HG03045 (cell line): ENCODE measurements around the gene SRP9.
"Not testable (repeated sequence)": the region's sequence is repeated elsewhere in the genome, so short reads cannot be mapped to it uniquely, and the experiment has no call there.

Source experiments
- ATAC-seq: cut with Tn5 transposase; IDR thresholded peaks from one replicate; pipeline ENCODE4 v1.9.1; 2021; ENCODE audit warnings: mild to moderate bottlenecking, moderate library complexity; ENCODE audit not compliant: unreplicated experiment

Gene SRP9

GRCh38 chr1:225754940-225755641 is 22.5 kb upstream of the SRP9 start:
- no peak for ATAC-seq

DNA sequence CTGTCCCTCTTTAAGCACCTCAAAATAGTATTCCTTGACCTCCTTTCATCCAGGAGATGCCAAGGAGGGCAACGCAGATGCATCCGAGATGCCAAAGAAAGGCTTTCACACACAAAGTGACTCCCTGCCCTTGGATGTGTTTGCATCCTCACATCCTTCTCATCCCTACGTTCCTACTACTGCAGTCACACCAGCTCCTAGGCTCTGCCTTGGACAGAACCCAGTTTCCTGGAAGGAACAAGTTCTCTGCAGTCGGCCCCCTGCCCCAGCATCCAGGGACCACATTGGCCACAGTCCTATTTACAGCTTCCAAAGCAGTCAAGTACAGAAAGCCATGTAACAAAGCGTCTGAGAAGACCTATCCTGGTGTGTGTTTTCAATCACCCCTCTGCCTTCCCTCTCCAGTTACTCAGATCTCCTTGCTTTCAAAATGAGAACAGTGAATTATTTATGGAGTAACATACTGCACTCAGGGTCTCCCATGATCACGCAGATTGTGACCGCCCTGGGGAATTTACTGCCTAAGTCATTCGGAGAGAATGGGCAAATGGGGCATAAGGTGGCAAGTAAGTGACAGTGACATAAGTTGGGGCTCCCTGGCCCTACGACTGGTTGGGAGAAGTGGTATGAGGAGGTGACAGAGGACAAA is 21.8 kb upstream of the SRP9 start:
- ATAC-seq = no peak

DNA sequence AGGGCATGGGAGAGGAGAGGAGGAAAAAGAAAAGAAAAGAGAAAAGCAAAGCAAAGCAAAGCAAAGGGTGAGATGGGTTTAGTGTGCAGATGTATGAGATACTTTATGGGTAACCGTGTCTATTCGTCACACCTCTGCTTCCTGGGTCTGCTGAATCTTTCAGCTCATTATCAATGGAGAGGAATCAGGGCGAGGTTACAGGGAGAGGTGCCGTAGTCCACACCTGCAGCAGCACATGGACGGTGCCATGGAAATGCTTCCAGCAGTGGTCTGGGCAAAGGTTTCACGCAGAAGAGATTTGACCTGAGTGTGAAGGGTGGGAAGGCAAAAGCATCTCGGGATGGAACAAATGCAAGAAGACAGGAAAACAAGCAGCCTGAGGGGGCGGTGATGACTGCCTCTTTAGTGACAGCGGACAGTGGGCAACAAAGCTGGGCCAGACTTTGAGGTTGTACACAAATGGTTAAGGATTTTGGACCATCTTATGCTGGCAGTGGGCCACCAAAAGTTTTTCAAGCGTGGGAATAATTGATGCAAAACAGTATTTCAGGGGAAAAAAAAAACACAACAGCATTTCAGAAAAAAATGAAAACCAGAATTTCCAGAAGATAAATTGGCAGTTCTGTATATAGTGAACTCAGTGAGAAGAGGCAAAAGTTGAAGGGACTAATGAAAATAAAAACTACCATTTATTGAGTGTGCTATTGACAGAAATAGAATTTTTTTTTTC is 19.5 kb upstream of the SRP9 start:
- no peak for ATAC-seq

GRCh38 chr1:225759972-225760371 is 17.7 kb upstream of the SRP9 start:
- not testable (repeated sequence) for ATAC-seq

DNA sequence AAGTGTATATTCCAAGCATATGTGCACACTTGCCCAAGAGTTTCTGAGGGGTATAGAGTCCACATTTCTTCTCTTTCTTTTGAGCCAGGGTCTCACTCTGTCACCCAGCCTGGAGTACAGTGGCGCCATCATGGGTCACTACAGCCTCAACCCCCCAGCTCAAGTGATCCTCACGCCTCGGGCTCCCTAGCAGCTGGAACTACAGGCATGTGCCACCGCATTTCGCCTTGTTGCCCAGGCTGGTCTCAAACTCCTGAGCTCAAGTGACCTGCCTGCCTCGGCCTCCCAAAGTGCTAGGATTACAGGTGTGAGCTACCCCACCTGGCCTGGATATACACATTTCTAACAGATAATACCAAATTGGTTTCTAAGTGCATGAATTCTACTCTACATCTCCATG is 17.1 kb upstream of the SRP9 start:
- no peak for ATAC-seq

DNA sequence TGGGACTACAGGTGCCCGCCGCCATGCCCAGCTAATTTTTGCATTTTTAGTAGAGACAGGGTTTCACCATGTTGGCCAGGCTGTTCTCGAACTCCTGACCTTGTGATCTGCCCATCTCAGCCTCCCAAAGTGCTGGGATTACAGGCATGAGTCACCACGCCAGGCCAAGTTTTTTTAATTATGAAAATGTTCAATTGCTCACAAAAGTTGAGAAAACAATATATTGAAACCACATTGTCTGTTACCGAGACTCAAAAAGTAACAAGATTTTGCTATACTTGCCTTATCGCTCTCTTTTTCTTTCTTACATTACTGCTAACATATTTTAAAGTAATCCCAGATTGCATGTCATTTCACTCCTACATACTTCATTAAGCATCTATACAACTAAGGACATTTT is 16.2 kb upstream of the SRP9 start:
- not testable (repeated sequence) for ATAC-seq

- no peak for ATAC-seq
These were observed 15.6 kb upstream of the SRP9 start for GRCh38 chr1:225762002-225762441.

GRCh38 chr1:225762444-225762843 is 15.2 kb upstream of the SRP9 start:
- ATAC-seq = no peak

DNA sequence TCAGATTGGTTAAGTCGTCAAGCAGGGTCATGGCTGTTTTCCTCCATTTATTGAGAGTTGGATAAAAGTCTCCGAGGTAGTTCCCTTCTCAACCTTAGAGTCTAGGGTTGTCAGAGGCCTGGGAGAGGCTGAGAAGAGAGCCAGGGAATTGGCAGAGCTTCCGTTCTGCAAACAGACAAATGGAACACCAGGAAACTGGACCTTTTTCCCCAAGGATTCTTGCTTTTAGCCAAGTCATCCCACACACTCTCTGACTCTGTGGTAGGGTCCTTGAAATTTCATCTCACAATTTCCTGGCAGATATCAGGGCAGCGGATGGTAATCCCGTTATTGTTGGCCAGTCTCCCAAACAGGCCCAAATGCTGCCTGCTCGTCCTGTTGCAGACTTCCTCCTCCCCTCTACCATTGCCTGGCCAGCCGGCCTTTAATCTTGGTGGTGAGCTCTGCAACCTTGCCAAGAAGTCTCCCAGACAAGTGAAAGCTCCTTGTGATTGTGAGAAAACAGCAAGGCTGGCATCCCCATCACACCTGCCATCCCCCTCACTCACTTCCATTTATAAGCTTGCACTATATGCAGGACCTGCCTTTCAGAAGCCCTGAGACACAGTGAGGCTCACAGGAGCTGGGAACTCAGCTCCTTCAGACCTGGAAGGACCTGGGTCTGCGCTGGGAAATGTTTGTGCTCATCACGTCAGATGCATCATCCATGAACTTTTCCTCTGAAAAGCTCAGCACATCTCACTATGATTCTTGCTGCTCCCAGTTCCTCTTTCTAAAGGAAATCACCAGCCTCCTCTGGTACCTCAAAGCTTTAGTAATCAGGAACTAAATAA is 13.7 kb upstream of the SRP9 start:
- ATAC-seq = no peak

DNA sequence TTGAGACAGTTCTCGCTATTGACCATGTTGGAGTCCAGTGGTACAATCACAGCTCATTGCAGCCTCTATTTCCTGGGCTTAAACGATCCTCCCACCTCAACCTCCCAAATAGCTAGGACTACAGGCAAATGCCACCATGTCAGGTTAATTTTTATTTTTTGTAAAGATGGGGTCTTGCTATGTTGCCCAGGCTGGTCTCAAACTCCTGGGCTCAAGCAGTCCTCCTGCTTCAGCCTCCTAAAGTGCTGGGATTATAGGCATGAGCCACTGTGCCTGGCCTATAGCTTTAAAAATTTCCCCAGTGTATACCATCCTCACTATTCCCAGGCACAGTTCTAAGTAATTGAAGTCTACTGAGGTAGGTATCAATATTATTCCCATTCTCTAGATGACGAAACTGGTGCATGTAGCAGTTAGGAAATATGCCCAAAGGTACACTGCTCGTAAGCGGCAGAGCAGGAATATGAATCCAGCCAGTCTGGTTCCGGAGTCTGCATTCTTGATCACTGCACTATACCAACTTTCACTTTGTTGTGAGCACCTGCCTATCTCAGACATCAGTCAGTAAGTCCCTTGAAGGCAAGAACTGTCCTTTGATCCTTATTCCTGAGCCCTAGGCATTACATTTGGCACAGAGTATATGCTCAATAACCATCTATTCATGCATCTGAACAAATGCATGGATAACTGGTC is 11.5 kb upstream of the SRP9 start:
- no peak for ATAC-seq

- no peak for ATAC-seq
These were observed 10.5 kb upstream of the SRP9 start for GRCh38 chr1:225766967-225767633.

- ATAC-seq = no peak
These were observed 9.7 kb upstream of the SRP9 start for GRCh38 chr1:225767634-225768540.

DNA sequence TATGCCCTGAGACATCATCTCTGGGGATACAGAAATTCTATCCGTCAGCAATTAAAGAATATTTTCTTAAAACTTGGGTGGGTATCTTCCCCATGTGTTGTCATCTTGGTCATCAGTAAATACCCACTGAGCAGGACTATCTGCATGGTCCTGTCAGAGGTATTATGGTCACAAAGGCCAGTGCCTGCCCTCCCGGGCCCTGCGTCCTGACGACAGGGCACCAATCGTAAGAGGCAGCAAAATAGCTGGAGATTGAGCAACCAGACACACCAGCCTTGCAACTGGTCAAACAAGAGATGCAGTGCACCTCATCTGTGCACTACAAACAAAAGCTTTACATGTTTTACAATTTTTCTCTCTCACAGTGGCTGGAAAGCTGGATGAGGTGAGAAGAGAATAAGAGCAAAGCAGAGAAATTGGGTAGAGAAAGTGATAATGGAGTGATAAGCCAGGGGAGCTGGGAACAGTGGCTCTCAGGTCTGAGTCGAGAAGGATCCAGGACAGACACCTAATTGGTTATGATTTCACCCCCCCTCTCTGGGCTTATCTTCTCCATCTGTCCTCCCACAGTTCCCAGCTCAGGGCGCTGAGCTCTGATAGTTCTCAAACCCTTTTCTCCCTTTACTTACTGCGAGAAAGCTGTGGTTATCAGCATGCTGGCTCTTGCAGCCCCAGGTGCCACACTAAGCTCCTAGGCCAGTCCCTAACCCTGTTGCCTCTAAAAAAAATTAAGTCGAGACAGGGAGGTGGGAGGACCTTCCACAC is 8.8 kb upstream of the SRP9 start:
- no peak for ATAC-seq

DNA sequence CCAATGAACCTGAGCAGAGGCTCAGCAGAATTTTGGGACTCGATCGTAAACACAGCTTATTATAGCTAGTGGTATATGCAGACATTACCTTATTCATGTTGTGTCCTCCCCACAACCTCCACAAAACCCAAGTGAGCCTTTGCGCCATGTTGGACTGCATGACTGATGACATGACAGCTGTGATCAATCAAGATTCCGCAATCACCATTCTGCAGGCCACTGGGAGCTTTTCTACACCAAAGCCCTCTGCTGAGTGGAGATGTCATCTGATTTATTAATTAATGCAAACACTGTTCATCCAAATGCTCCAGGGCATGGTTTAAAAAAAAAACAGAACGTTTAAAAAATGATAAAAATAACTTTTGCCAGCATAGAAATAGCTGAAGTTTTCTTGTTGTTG is 7.9 kb upstream of the SRP9 start:
- ATAC-seq = no peak

DNA sequence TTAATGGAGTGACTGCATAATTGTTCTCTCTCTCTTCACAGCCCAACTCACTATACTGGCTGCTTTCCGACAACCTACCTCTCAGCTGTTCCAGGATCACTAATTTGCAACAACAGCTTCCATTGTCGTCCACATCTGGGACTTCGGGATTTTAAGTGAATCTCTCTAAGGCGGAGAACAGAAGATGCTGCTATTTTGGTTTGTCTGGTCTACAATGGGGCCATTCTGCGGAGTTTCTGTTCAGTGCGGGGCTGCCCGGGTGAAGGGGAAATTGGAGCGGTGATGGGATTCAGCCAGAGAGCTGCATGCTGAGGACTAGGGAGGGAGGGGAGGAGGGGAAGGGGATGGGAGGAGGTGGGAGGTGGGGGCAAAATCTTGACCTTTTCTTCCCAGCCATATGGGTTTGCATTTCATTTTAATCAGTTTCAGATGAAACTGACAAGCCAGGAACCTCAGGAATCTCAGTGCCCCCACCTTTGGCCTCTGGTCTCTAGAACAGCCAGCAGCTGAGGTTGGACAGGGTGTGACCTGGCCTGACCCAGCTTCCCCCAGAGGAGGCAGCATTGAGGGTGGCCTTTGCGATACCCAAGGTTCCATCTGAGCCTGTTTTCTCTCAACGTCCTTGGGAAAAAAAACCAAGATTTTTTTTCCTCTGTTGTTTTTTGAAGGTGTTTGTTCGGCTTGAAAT is 6.9 kb upstream of the SRP9 start:
- ATAC-seq = no peak

GRCh38 chr1:225771661-225772322 is 5.8 kb upstream of the SRP9 start:
- no peak for ATAC-seq

DNA sequence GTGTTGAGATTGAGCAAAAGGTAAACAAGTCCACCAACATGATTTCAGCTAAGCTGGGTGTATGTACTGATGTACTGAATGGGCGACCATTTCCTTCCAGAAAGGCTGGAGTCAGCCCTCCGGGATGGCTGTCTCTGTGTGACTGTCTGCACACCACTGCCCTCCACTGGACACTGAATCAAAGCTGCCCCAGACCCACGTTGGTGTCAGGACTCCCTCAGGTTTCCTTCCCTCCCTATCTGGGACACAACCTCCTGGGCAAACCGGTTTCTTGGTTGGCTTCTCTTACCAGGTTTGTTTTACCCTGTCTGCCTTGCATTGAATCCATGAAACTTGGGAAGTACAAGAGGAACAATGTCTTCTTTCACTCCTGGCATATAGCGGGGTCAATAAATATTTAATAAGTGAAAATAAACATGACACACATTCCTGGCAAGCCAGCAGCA is 5.3 kb upstream of the SRP9 start:
- no peak for ATAC-seq
